ENCODE measurements around the gene NBPF26.
"Not testable (repeated sequence)": the region's sequence is repeated elsewhere in the genome, so short reads cannot be mapped to it uniquely, and the experiment has no call there.

GRCh38 chr1:120825051-120825450, 101.3 kb downstream of the NBPF26 start:
- not testable (repeated sequence) for TF ChIP-seq CTCF (IDR thresholded peaks at IDR 0.05; ENCODE audit: poor library complexity); EZH2 (IDR thresholded peaks at IDR 0.05; ENCODE audit: borderline replicate concordance)
